Tibial nerve (tissue), 3 donors: Measurements from ENCODE around the gene LSP1.

ENCODE experiments used
- POLR2A ChIP-seq, 2 donors: fragments of 450-650 bp; IDR thresholded peaks; one replicate each; pipeline ENCODE4 v1.6.1; 2017; ENCODE audit warnings: antibody characterized with exemption in 2 of 2, mild to moderate bottlenecking in 2 of 2, moderate library complexity in 2 of 2
- TF ChIP-seq, protein P1 (sequence below), 5 experiments: fragments of 200-600 bp in 3 of 5; fragments of 450-650 bp in 2 of 5; sonication (generic) in 3 of 5; IDR thresholded peaks; one replicate each; pipeline ENCODE4 v1.5.1; 2016 to 2019; ENCODE audit warnings: antibody characterized with exemption in 5 of 5, mild to moderate bottlenecking in 3 of 5, moderate library complexity in 2 of 5

DNA sequence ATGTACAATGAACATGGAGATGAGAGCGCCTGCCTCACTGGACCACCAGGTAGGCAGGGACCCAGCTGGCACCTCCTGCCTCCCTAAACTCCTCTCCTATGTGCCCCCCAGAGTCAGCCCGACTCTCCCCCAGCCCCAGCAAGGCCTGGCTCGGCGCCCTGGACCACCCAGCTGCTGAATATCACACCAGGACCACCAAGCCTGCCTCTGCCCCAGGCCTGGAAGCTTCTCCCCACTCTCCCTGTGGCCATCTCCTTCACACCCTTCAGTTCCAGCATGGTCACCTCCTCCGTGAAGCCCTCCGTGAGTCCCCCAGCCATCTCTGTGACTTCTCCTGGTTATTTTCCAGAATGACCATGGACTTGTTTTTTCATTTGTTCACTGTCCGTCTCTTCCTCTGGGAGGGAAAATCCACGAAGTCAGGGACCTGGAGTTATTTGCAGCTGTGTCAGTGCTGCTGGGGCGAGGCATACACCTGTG is 6.4 kb upstream of the LSP1 start:
- TF ChIP-seq, protein P1, sequence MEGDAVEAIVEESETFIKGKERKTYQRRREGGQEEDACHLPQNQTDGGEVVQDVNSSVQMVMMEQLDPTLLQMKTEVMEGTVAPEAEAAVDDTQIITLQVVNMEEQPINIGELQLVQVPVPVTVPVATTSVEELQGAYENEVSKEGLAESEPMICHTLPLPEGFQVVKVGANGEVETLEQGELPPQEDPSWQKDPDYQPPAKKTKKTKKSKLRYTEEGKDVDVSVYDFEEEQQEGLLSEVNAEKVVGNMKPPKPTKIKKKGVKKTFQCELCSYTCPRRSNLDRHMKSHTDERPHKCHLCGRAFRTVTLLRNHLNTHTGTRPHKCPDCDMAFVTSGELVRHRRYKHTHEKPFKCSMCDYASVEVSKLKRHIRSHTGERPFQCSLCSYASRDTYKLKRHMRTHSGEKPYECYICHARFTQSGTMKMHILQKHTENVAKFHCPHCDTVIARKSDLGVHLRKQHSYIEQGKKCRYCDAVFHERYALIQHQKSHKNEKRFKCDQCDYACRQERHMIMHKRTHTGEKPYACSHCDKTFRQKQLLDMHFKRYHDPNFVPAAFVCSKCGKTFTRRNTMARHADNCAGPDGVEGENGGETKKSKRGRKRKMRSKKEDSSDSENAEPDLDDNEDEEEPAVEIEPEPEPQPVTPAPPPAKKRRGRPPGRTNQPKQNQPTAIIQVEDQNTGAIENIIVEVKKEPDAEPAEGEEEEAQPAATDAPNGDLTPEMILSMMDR (IDR thresholded peaks at IDR 0.05): no peak
- no peak for TF ChIP-seq POLR2A (IDR thresholded peaks at IDR 0.05)
